ENCODE data around the gene ANKRD23. TPM values are rescaled to one million over a fixed set of nuclear protein-coding genes. Genes with fewer than 3 reads are reported as not detected.
"Not testable (repeated sequence)": the region's sequence is repeated elsewhere in the genome, so short reads cannot be mapped to it uniquely, and the experiment has no call there.

The ANKRD23 gene
- total RNA-seq, 1 experiment from 2014 or later: 2.5 TPM

- H3K36me3 ChIP-seq (replicated peaks; ENCODE audit: control insufficient read depth, insufficient read depth, low read length): peaks cover 2% of the 10 kb centered on the region; the same call in 1 of the 2 replicates
- H3K27me3 ChIP-seq (ENCODE audit: control insufficient read depth, insufficient read depth, low read length): no peaks in the 10 kb centered on the region; the same call in 1 of the 2 replicates
- DNase-seq: no peak
- H3K4me3 ChIP-seq (ENCODE audit: insufficient read depth, low read depth, low read length): no peak overlapping the region
Observed at GRCh38 chr2:96811917-96812316, 31.9 kb downstream of the ANKRD23 start.

- no peak for DNase-seq
- no peaks in the 10 kb centered on the region; the same call in 1 of the 2 replicates for H3K27me3 ChIP-seq (ENCODE audit: control insufficient read depth, insufficient read depth, low read length)
Observed at GRCh38 chr2:96810783-96811192, 33.0 kb downstream of the ANKRD23 start.

GRCh38 chr2:96809951-96810782 is 33.7 kb downstream of the ANKRD23 start:
- Histone ChIP-seq H3K36me3 (replicated peaks; ENCODE audit: control insufficient read depth, insufficient read depth, low read length) (peaks cover 2% of the 10 kb centered on the region; the same call in 1 of the 2 replicates), H3K27me3 (ENCODE audit: control insufficient read depth, insufficient read depth, low read length) (no peaks in the 10 kb centered on the region), H3K4me3 (ENCODE audit: insufficient read depth, low read depth, low read length) (no peak overlapping the region)
- no peak for DNase-seq

More at GRCh38 chr2:96810783-96811192, 33.0 kb downstream of the ANKRD23 start:
- no peak overlapping the region for H3K4me3 ChIP-seq (ENCODE audit: insufficient read depth, low read depth, low read length)
- H3K36me3 ChIP-seq (replicated peaks; ENCODE audit: control insufficient read depth, insufficient read depth, low read length): peaks cover 2% of the 10 kb centered on the region; the same call in 1 of the 2 replicates

- H3K27me3 ChIP-seq (ENCODE audit: control insufficient read depth, insufficient read depth, low read length): no peaks in the 10 kb centered on the region
- no peak overlapping the region for H3K4me3 ChIP-seq (ENCODE audit: insufficient read depth, low read depth, low read length)
- peaks cover 2% of the 10 kb centered on the region; the same call in 1 of the 2 replicates for H3K36me3 ChIP-seq (replicated peaks; ENCODE audit: control insufficient read depth, insufficient read depth, low read length)
- no peak for DNase-seq
Observed at GRCh38 chr2:96809216-96809882, 34.5 kb downstream of the ANKRD23 start.

- no peak for DNase-seq
- H3K27me3 ChIP-seq (ENCODE audit: control insufficient read depth, insufficient read depth, low read length): no peaks in the 10 kb centered on the region
- no peak overlapping the region for H3K4me3 ChIP-seq (ENCODE audit: insufficient read depth, low read depth, low read length)
- peaks cover 2% of the 10 kb centered on the region; the same call in 1 of the 2 replicates for H3K36me3 ChIP-seq (replicated peaks; ENCODE audit: control insufficient read depth, insufficient read depth, low read length)
Observed at GRCh38 chr2:96808176-96808837, 35.5 kb downstream of the ANKRD23 start.

- H3K4me3 ChIP-seq (ENCODE audit: insufficient read depth, low read depth, low read length): no peak overlapping the region
- H3K36me3 ChIP-seq (replicated peaks; ENCODE audit: control insufficient read depth, insufficient read depth, low read length): peaks cover 2% of the 10 kb centered on the region; the same call in 1 of the 2 replicates
- no peaks in the 10 kb centered on the region for H3K27me3 ChIP-seq (ENCODE audit: control insufficient read depth, insufficient read depth, low read length)
- no peak for DNase-seq
Observed at GRCh38 chr2:96807127-96807471, 36.7 kb downstream of the ANKRD23 start.

- H3K4me3 ChIP-seq (ENCODE audit: insufficient read depth, low read depth, low read length): no peak overlapping the region
- H3K36me3 ChIP-seq (replicated peaks; ENCODE audit: control insufficient read depth, insufficient read depth, low read length): peaks cover 2% of the 10 kb centered on the region; the same call in 1 of the 2 replicates
- DNase-seq: no peak
- H3K27me3 ChIP-seq (ENCODE audit: control insufficient read depth, insufficient read depth, low read length): no peaks in the 10 kb centered on the region
Observed at GRCh38 chr2:96806468-96807126, 37.2 kb downstream of the ANKRD23 start.

GRCh38 chr2:96805946-96806345 is 37.9 kb downstream of the ANKRD23 start:
- not testable (repeated sequence) for H3K27me3 ChIP-seq (ENCODE audit: control insufficient read depth, insufficient read depth, low read length); H3K36me3 ChIP-seq (replicated peaks; ENCODE audit: control insufficient read depth, insufficient read depth, low read length); H3K4me3 ChIP-seq (ENCODE audit: insufficient read depth, low read depth, low read length); DNase-seq

GRCh38 chr2:96804986-96805385 is 38.8 kb downstream of the ANKRD23 start:
- H3K36me3 ChIP-seq (replicated peaks; ENCODE audit: control insufficient read depth, insufficient read depth, low read length): peaks cover 2% of the 10 kb centered on the region; the same call in 1 of the 2 replicates
- H3K4me3 ChIP-seq (ENCODE audit: insufficient read depth, low read depth, low read length): no peak overlapping the region
- no peak for DNase-seq
- no peaks in the 10 kb centered on the region for H3K27me3 ChIP-seq (ENCODE audit: control insufficient read depth, insufficient read depth, low read length)

GRCh38 chr2:96802721-96803120 is 41.1 kb downstream of the ANKRD23 start:
- no peaks in the 10 kb centered on the region for H3K27me3 ChIP-seq (ENCODE audit: control insufficient read depth, insufficient read depth, low read length)
- no peak for DNase-seq
- no peak overlapping the region for H3K4me3 ChIP-seq (ENCODE audit: insufficient read depth, low read depth, low read length)
- H3K36me3 ChIP-seq (replicated peaks; ENCODE audit: control insufficient read depth, insufficient read depth, low read length): no peaks in the 10 kb centered on the region

GRCh38 chr2:96801786-96802595 is 41.8 kb downstream of the ANKRD23 start:
- Histone ChIP-seq H3K4me3 (ENCODE audit: insufficient read depth, low read depth, low read length) (no peak overlapping the region), H3K36me3 (replicated peaks; ENCODE audit: control insufficient read depth, insufficient read depth, low read length) (no peaks in the 10 kb centered on the region), H3K27me3 (ENCODE audit: control insufficient read depth, insufficient read depth, low read length) (no peaks in the 10 kb centered on the region)
- no peak for DNase-seq

- peak; percentile 96 for DNase-seq
- Histone ChIP-seq H3K36me3 (replicated peaks; ENCODE audit: control insufficient read depth, insufficient read depth, low read length) (no peaks in the 10 kb centered on the region), H3K4me3 (ENCODE audit: insufficient read depth, low read depth, low read length) (no peak overlapping the region), H3K27me3 (ENCODE audit: control insufficient read depth, insufficient read depth, low read length) (no peaks in the 10 kb centered on the region)
Observed at GRCh38 chr2:96801005-96801785, 42.6 kb downstream of the ANKRD23 start.

All from H7 (cell line).